Kidney epithelial cell (primary cell): ENCODE measurements around the gene MCCD1. TPM values are rescaled to one million over a fixed set of nuclear protein-coding genes. Genes with fewer than 3 reads are reported as not detected.
"Not testable (repeated sequence)": the region's sequence is repeated elsewhere in the genome, so short reads cannot be mapped to it uniquely, and the experiment has no call there.

Source experiments
- DNase-seq: peaks from one replicate; pipeline ENCODE4 v3.0.0-alpha.2; 2010; ENCODE audit warnings: low read depth
- H3K27me3 ChIP-seq: 2 replicates; pipeline ENCODE4 v1.6.0; 2011; ENCODE audit warnings: low read length; ENCODE audit not compliant: control insufficient read depth, insufficient read depth
- H3K36me3 ChIP-seq: 2 replicates; pipeline ENCODE4 v1.5.1; 2011; ENCODE audit warnings: low read length; ENCODE audit not compliant: control insufficient read depth, insufficient read depth
- H3K4me3 ChIP-seq: 2 replicates; pipeline ENCODE4 v1.5.1; 2011; ENCODE audit warnings: low read depth, mild to moderate bottlenecking, control low read depth, low read length
- CTCF ChIP-seq: IDR thresholded peaks from 2 replicates; pipeline ENCODE4 v1.5.1; 2011; ENCODE audit warnings: mild to moderate bottlenecking, moderate library complexity, low read length, control low read depth, inconsistent platforms; ENCODE audit not compliant: insufficient read depth, poor library complexity, severe bottlenecking
- total RNA-seq: library from RNA; depleted of rRNA; stranded (reverse); fragments of >200 nt; gene quantifications from 2 replicates; pipeline ENCODE4 v1.2.3, GENCODE V29; 2015

MCCD1 gene
- total RNA-seq, 1 donor from 2014 or later = not detected

- no peak for DNase-seq
- no peaks in the 10 kb centered on the region for H3K36me3 ChIP-seq
- TF ChIP-seq CTCF = no peak
- no peak overlapping the region for H3K4me3 ChIP-seq
- peaks cover 5% of the 10 kb centered on the region for H3K27me3 ChIP-seq
Measured at GRCh38 chr6:31485055-31485454, 43.7 kb upstream of the MCCD1 start.

GRCh38 chr6:31486065-31486837, 42.5 kb upstream of the MCCD1 start:
- not testable (repeated sequence) for H3K27me3 ChIP-seq, H3K36me3 ChIP-seq

GRCh38 chr6:31487674-31488073, 41.1 kb upstream of the MCCD1 start:
- H3K36me3 ChIP-seq, H3K4me3 ChIP-seq, H3K27me3 ChIP-seq, DNase-seq: not testable (repeated sequence)

More at GRCh38 chr6:31486065-31486837, 42.5 kb upstream of the MCCD1 start:
- not testable (repeated sequence) for DNase-seq, H3K4me3 ChIP-seq

GRCh38 chr6:31489086-31489485, 39.7 kb upstream of the MCCD1 start:
- DNase-seq = no peak
- no peak for TF ChIP-seq CTCF
- Histone ChIP-seq H3K36me3 (no peaks in the 10 kb centered on the region), H3K27me3 (no peaks in the 10 kb centered on the region), H3K4me3 (no peak overlapping the region)

- TF ChIP-seq CTCF = no peak
- no peak for DNase-seq
- H3K4me3 ChIP-seq = no peak overlapping the region
- no peaks in the 10 kb centered on the region for H3K27me3 ChIP-seq
- no peaks in the 10 kb centered on the region for H3K36me3 ChIP-seq
Measured at GRCh38 chr6:31490115-31490873, 38.5 kb upstream of the MCCD1 start.

GRCh38 chr6:31493550-31493874, 35.2 kb upstream of the MCCD1 start:
- H3K36me3 ChIP-seq, H3K27me3 ChIP-seq, DNase-seq: not testable (repeated sequence)
- H3K4me3 ChIP-seq = peak overlapping the region; percentile 54

GRCh38 chr6:31493875-31494694, 34.7 kb upstream of the MCCD1 start:
- no peaks in the 10 kb centered on the region for H3K27me3 ChIP-seq
- peak overlapping the region; percentile 54 for H3K4me3 ChIP-seq
- no peak for DNase-seq

More at GRCh38 chr6:31493875-31494694, 34.7 kb upstream of the MCCD1 start:
- peak; percentile 97 for TF ChIP-seq CTCF
- no peaks in the 10 kb centered on the region for H3K36me3 ChIP-seq
